Astrocyte of the spinal cord (primary cell): ENCODE measurements around the gene INSYN1.
"Not testable (repeated sequence)": the region's sequence is repeated elsewhere in the genome, so short reads cannot be mapped to it uniquely, and the experiment has no call there.

Experiments
- DNase-seq: peaks from one replicate; pipeline ENCODE4 v3.0.0; 2011; ENCODE audit warnings: low read depth, low spot score
- H3K4me3 ChIP-seq: 2 replicates; pipeline ENCODE4 v1.5.1; 2011; ENCODE audit warnings: low read depth, mild to moderate bottlenecking, low read length, moderate library complexity
- in situ Hi-C: cut with HindIII; loops from 2 replicates; pipeline ENCODE4 v1.10.0; 2017; ENCODE audit warnings: low sequenced_read_pairs
- TF ChIP-seq, protein P1 (sequence below): IDR thresholded peaks from 2 replicates; pipeline ENCODE4 v1.5.1; 2012; ENCODE audit warnings: low read depth, mild to moderate bottlenecking, low read length, inconsistent platforms

INSYN1 gene

DNA sequence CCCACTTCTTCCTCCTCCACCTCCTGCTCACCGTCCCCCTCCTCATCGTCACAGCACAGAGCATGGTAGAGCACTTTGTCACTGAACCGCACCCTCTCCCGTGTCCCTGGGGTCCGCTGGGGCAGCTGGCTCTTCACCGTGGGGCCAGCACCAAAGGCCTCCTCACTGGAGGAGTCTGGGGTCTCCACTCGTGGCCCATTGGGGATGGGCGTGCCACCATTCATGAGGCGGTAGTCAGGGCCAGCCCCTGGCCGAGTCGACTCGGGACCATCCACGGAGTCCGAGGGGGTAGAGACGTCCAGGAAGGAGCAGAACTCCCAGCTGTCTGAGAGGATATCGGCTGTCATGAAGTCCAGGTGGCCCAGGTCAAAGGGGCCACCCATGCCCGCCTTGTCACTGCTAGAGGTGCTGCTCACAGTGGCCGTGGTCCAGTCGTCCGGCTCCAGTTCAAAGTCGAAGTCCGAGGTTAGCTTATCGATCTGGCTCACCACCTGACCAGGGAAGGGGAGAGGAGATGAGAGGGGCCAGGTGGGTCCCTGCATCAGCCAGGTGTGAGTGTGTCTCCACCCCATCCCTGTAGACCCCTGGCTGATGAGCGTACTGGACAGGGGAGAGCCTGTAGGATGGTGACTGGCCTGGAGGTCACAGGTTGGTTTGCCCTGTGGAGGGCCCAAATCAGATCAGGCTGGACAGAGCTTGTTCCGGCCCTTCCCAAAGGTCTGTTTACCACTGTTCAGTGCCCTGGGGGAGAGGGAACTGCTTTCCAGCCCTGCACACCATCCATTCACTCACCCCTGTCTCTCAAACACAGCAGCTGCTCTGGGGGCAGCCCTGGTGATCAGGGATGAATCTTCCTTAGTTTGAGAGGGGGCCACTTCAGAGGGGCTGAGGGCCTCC is 12.8 kb downstream of the INSYN1 start:
- H3K4me3 ChIP-seq = no peak overlapping the region
- DNase-seq = no peak
- TF ChIP-seq, protein P1, sequence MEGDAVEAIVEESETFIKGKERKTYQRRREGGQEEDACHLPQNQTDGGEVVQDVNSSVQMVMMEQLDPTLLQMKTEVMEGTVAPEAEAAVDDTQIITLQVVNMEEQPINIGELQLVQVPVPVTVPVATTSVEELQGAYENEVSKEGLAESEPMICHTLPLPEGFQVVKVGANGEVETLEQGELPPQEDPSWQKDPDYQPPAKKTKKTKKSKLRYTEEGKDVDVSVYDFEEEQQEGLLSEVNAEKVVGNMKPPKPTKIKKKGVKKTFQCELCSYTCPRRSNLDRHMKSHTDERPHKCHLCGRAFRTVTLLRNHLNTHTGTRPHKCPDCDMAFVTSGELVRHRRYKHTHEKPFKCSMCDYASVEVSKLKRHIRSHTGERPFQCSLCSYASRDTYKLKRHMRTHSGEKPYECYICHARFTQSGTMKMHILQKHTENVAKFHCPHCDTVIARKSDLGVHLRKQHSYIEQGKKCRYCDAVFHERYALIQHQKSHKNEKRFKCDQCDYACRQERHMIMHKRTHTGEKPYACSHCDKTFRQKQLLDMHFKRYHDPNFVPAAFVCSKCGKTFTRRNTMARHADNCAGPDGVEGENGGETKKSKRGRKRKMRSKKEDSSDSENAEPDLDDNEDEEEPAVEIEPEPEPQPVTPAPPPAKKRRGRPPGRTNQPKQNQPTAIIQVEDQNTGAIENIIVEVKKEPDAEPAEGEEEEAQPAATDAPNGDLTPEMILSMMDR = no peak
- in situ Hi-C loops = no loop called here

GRCh38 chr15:73737535-73737934 is 15.6 kb downstream of the INSYN1 start:
- in situ Hi-C loops = no loop called here
- H3K4me3 ChIP-seq = no peak overlapping the region
- DNase-seq = no peak
- TF ChIP-seq, protein P1 = no peak

GRCh38 chr15:73732930-73733329 is 20.2 kb downstream of the INSYN1 start:
- in situ Hi-C loops = no loop called here
- H3K4me3 ChIP-seq = no peak overlapping the region
- TF ChIP-seq, protein P1 = no peak
- no peak for DNase-seq

DNA sequence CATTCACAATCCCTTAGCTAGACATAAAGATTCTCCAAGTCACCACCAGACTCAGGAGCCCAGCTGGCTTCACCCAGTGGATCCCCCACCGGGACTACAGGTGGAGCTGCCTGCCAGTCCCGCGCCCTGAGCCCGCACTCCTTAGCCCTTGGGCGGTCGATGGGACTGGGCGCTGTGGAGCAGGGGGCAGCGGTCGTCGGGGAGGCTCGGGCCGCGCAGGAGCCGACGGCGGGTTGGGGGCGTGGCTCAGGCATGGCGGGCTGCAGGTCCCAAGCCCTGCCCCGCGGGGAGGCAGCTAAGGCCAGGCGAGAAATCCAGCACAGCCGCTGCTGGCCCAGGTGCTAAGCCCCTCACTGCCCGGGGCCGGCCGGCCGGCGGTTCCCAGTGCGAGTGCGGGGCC is 21.1 kb downstream of the INSYN1 start:
- in situ Hi-C loops, DNase-seq, H3K4me3 ChIP-seq: not testable (repeated sequence)

- H3K4me3 ChIP-seq = no peak overlapping the region
- TF ChIP-seq, protein P1 = no peak
- in situ Hi-C loops = no loop called here
- peak; percentile 57 for DNase-seq
Measured at GRCh38 chr15:73727330-73727976, 25.7 kb downstream of the INSYN1 start.

- in situ Hi-C loops = no loop called here
- DNase-seq = no peak
- TF ChIP-seq, protein P1 = no peak
- no peak overlapping the region for H3K4me3 ChIP-seq
Measured at GRCh38 chr15:73724212-73724611, 28.9 kb downstream of the INSYN1 start.

GRCh38 chr15:73723191-73723590 is 30.0 kb downstream of the INSYN1 start:
- in situ Hi-C loops = no loop called here
- DNase-seq = no peak
- TF ChIP-seq, protein P1 = no peak
- no peak overlapping the region for H3K4me3 ChIP-seq
